ENCODE measurements around the gene ESR1. TPM values are rescaled to one million over a fixed set of nuclear protein-coding genes. Genes with fewer than 3 reads are reported as not detected.
A peak's percentile ranks its signal among the peaks of the same experiment; 100 is the strongest.

ESR1 gene
- total RNA-seq (1.9 and 5.1 TPM in 2 replicates), polyA plus RNA-seq (1.6 and 4.5 TPM in 2 replicates)

DNA sequence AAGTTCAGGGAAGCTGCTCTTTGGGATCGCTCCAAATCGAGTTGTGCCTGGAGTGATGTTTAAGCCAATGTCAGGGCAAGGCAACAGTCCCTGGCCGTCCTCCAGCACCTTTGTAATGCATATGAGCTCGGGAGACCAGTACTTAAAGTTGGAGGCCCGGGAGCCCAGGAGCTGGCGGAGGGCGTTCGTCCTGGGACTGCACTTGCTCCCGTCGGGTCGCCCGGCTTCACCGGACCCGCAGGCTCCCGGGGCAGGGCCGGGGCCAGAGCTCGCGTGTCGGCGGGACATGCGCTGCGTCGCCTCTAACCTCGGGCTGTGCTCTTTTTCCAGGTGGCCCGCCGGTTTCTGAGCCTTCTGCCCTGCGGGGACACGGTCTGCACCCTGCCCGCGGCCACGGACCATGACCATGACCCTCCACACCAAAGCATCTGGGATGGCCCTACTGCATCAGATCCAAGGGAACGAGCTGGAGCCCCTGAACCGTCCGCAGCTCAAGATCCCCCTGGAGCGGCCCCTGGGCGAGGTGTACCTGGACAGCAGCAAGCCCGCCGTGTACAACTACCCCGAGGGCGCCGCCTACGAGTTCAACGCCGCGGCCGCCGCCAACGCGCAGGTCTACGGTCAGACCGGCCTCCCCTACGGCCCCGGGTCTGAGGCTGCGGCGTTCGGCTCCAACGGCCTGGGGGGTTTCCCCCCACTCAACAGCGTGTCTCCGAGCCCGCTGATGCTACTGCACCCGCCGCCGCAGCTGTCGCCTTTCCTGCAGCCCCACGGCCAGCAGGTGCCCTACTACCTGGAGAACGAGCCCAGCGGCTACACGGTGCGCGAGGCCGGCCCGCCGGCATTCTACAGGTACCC, at the start of gene ESR1:
ESR1 (plus strand) TSS at position 170 of the 858 bp plus-strand sequence; CDS start at position 401, 231 bp downstream.
- peak; percentile 52 to 55 for DNase-seq (ENCODE audit: low read depth in 1 of 2, low spot score in 1 of 2)
- H3K4me1 ChIP-seq (ENCODE audit: low read depth) = peaks cover 12% of the 10 kb centered on the region
- H3K27ac ChIP-seq = no peak within 1 kb of the TSS
- peaks cover 95% of the 10 kb centered on the region for H3K27me3 ChIP-seq
- H3K9me3 ChIP-seq (ENCODE audit: low read depth) = no peaks in the 10 kb centered on the region
- TF ChIP-seq, protein P1, sequence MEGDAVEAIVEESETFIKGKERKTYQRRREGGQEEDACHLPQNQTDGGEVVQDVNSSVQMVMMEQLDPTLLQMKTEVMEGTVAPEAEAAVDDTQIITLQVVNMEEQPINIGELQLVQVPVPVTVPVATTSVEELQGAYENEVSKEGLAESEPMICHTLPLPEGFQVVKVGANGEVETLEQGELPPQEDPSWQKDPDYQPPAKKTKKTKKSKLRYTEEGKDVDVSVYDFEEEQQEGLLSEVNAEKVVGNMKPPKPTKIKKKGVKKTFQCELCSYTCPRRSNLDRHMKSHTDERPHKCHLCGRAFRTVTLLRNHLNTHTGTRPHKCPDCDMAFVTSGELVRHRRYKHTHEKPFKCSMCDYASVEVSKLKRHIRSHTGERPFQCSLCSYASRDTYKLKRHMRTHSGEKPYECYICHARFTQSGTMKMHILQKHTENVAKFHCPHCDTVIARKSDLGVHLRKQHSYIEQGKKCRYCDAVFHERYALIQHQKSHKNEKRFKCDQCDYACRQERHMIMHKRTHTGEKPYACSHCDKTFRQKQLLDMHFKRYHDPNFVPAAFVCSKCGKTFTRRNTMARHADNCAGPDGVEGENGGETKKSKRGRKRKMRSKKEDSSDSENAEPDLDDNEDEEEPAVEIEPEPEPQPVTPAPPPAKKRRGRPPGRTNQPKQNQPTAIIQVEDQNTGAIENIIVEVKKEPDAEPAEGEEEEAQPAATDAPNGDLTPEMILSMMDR (IDR thresholded peaks at IDR 0.05; ENCODE audit: low read depth, low read length) = no peak
- peak within 1 kb of the TSS; percentile 51 for H3K4me3 ChIP-seq
- H3K36me3 ChIP-seq = no peaks in the 10 kb centered on the region

DNA sequence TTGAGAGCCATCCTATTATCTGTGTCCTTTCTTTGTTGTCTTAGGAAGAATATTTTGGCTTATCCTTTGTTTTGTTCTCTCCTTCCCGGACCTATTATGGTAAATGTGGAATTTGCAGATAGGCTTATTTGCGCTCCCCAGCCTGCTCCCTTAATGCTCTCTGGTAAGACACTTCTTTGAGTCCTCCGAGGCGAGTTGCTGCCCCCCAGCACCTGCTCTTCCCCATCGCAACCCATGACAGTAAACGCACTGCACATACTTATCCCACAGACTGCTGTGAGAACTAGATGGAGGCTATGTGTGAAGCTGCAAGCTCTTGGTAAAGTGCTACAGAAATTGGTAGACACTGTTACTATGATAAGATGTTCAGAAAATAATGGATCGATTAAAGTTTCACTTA, 47.0 kb upstream of the ESR1 start:
- TF ChIP-seq, protein P1 (IDR thresholded peaks at IDR 0.05; ENCODE audit: low read depth, low read length) = no peak
- no peak overlapping the region for H3K27ac ChIP-seq
- DNase-seq (ENCODE audit: low read depth in 1 of 2, low spot score in 1 of 2) = no peak

GRCh38 chr6:151761851-151762250, 45.6 kb upstream of the ESR1 start:
- Histone ChIP-seq H3K27me3 (no peaks in the 10 kb centered on the region), H3K4me1 (ENCODE audit: low read depth) (peaks cover 13% of the 10 kb centered on the region), H3K27ac (no peak overlapping the region), H3K36me3 (no peaks in the 10 kb centered on the region), H3K4me3 (no peak overlapping the region), H3K9me3 (ENCODE audit: low read depth) (no peaks in the 10 kb centered on the region)
- no peak for DNase-seq (ENCODE audit: low read depth in 1 of 2, low spot score in 1 of 2)
- TF ChIP-seq, protein P1 (IDR thresholded peaks at IDR 0.05; ENCODE audit: low read depth, low read length) = no peak

More for the DNA sequence above, 47.0 kb upstream of the ESR1 start:
- H3K4me3 ChIP-seq = no peak overlapping the region
- H3K27me3 ChIP-seq = no peaks in the 10 kb centered on the region
- no peaks in the 10 kb centered on the region for H3K9me3 ChIP-seq (ENCODE audit: low read depth)
- H3K4me1 ChIP-seq (ENCODE audit: low read depth) = peaks cover 9% of the 10 kb centered on the region
- H3K36me3 ChIP-seq = no peaks in the 10 kb centered on the region

DNA sequence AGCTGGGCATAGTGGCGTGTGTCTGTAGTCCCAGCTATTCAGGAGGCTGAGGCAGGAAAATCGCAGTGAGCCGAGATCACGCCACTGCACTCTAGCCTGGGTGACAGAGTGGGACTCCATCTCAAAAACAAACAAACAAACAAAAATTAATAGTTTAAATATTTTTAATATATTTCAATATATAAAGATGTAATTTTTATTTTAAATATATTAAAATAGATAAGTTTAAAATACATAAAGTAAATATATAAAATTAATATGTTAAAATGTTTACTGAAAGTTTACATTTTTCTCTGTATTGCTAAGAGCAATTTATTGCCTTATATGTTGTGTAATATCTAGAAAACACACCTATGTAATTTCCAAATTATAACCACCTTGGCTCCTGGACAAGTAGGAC, 44.7 kb upstream of the ESR1 start:
- Histone ChIP-seq H3K9me3 (ENCODE audit: low read depth) (no peaks in the 10 kb centered on the region), H3K36me3 (no peaks in the 10 kb centered on the region), H3K27me3 (no peaks in the 10 kb centered on the region), H3K4me3 (no peak overlapping the region), H3K27ac (no peak overlapping the region), H3K4me1 (ENCODE audit: low read depth) (peaks cover 13% of the 10 kb centered on the region)
- TF ChIP-seq, protein P1 (IDR thresholded peaks at IDR 0.05; ENCODE audit: low read depth, low read length) = no peak
- DNase-seq (ENCODE audit: low read depth in 1 of 2, low spot score in 1 of 2) = no peak

DNA sequence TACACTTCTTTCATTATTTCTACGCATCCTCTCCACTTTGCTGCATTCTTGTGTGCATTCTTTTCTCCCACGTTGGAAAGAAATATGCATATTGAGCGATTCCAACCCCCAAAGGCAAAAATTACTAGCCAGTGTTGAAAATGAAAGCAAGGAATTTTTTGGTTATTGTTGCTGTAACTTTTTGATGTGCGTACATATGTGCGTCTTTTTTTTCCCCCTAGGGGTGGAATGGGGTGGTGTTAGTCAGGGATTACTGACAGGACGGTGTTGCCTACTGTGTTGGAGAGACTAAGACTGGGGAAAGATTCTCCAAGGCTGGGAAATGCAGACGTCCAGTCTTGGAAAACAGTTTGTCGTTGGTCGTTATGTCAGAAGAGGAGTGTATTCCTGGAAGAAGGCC, 44.2 kb upstream of the ESR1 start:
- Histone ChIP-seq H3K9me3 (ENCODE audit: low read depth) (no peaks in the 10 kb centered on the region), H3K27me3 (no peaks in the 10 kb centered on the region), H3K4me3 (no peak overlapping the region), H3K36me3 (no peaks in the 10 kb centered on the region), H3K4me1 (ENCODE audit: low read depth) (peaks cover 13% of the 10 kb centered on the region), H3K27ac (peak overlapping the region; percentile 32)
- TF ChIP-seq, protein P1 (IDR thresholded peaks at IDR 0.05; ENCODE audit: low read depth, low read length) = peak; percentile 47
- peak in 1 of 2 donors; percentile 57 for DNase-seq (ENCODE audit: low read depth in 1 of 2, low spot score in 1 of 2)
